H9 (cell line): Measurements from ENCODE around the gene ANK2. TPM values are rescaled to one million over a fixed set of nuclear protein-coding genes. Genes with fewer than 3 reads are reported as not detected.

Experiments
- DNase-seq: peaks from one replicate; pipeline ENCODE4 v3.0.0-alpha.2; 2017
- H2AFZ ChIP-seq: one replicate; pipeline ENCODE4 v1.6.1; 2013; ENCODE audit warnings: mild to moderate bottlenecking, low read length, control low read depth, moderate library complexity
- H2AK5ac ChIP-seq: 2 replicates; pipeline ENCODE4 v1.6.1; 2013; ENCODE audit warnings: low read length, control low read depth, mixed read lengths; ENCODE audit not compliant: insufficient read length
- H2BK120ac ChIP-seq: one replicate; pipeline ENCODE4 v1.6.1; 2013; ENCODE audit warnings: low read depth, mild to moderate bottlenecking, low read length, control low read depth, inconsistent platforms; ENCODE audit not compliant: poor library complexity, severe bottlenecking
- H2BK12ac ChIP-seq: 2 replicates; pipeline ENCODE4 v1.6.1; 2013; ENCODE audit warnings: low read length, control low read depth, mixed read lengths, low read depth; ENCODE audit not compliant: insufficient read length
- H2BK15ac ChIP-seq: 2 replicates; pipeline ENCODE4 v1.6.1; 2013; ENCODE audit warnings: low read depth, low read length, control low read depth
- H2BK20ac ChIP-seq: one replicate; pipeline ENCODE4 v1.6.1; 2013; ENCODE audit warnings: low read depth, mild to moderate bottlenecking, low read length, control low read depth, inconsistent platforms; ENCODE audit not compliant: poor library complexity, severe bottlenecking
- H2BK5ac ChIP-seq: 2 replicates; pipeline ENCODE4 v1.6.1; 2013; ENCODE audit warnings: low read length, control low read depth, mixed read lengths; ENCODE audit not compliant: insufficient read length
- H3K14ac ChIP-seq: 2 replicates; pipeline ENCODE4 v1.6.1; 2013; ENCODE audit warnings: low read length, control low read depth; ENCODE audit not compliant: insufficient read depth
- H3K18ac ChIP-seq: 2 replicates; pipeline ENCODE4 v1.6.1; 2013; ENCODE audit warnings: low read depth, mild to moderate bottlenecking, mixed read lengths, low read length, control low read depth; ENCODE audit not compliant: insufficient read length
- H3K23ac ChIP-seq: 2 replicates; pipeline ENCODE4 v1.6.1; 2013; ENCODE audit warnings: low read length, control low read depth, mixed read lengths, low read depth; ENCODE audit not compliant: insufficient read length
- H3K23me2 ChIP-seq: 2 replicates; pipeline ENCODE4 v1.6.1; 2013; ENCODE audit warnings: low read depth, mild to moderate bottlenecking, mixed read lengths, low read length, control low read depth; ENCODE audit not compliant: insufficient read length, poor library complexity, severe bottlenecking
- H3K27ac ChIP-seq: 2 replicates; pipeline ENCODE4 v1.5.1; 2013; ENCODE audit warnings: low read length, control low read depth, mixed read lengths, low read depth; ENCODE audit not compliant: insufficient read length
- H3K27me3 ChIP-seq: 2 replicates; pipeline ENCODE4 v1.6.1; 2013; ENCODE audit warnings: low read length, control low read depth, inconsistent platforms; ENCODE audit not compliant: insufficient read depth
- H3K4ac ChIP-seq: 2 replicates; pipeline ENCODE4 v1.6.1; 2013; ENCODE audit warnings: low read depth, mild to moderate bottlenecking, control low read depth, inconsistent platforms, low read length, moderate library complexity
- H3K4me1 ChIP-seq: 2 replicates; pipeline ENCODE4 v1.6.1; 2013; ENCODE audit warnings: low read length, control low read depth, inconsistent platforms; ENCODE audit not compliant: insufficient read depth
- H3K4me2 ChIP-seq: 2 replicates; pipeline ENCODE4 v1.6.1; 2013; ENCODE audit warnings: low read length, control low read depth, mixed read lengths; ENCODE audit not compliant: insufficient read length, insufficient read depth
- H3K56ac ChIP-seq: 2 replicates; pipeline ENCODE4 v1.6.1; 2013; ENCODE audit warnings: low read depth, mild to moderate bottlenecking, mixed read lengths, low read length, control low read depth; ENCODE audit not compliant: insufficient read length
- H3K79me1 ChIP-seq: 2 replicates; pipeline ENCODE4 v1.6.1; 2013; ENCODE audit warnings: low read depth, mild to moderate bottlenecking, moderate library complexity, low read length, control low read depth, inconsistent platforms; ENCODE audit not compliant: insufficient read depth, poor library complexity, severe bottlenecking
- H3K79me2 ChIP-seq: 2 replicates; pipeline ENCODE4 v1.6.1; 2013; ENCODE audit warnings: low read length, control low read depth, inconsistent platforms; ENCODE audit not compliant: insufficient read depth
- H3K9ac ChIP-seq: 2 replicates; pipeline ENCODE4 v1.6.1; 2013; ENCODE audit warnings: low read length, control low read depth, mixed read lengths; ENCODE audit not compliant: insufficient read length; ENCODE audit errors: extremely low read depth
- H3K9me3 ChIP-seq: one replicate; pipeline ENCODE4 v1.6.1; 2013; ENCODE audit warnings: low read depth, low read length, inconsistent platforms; ENCODE audit not compliant: control insufficient read depth
- H3T11ph ChIP-seq: one replicate; pipeline ENCODE4 v1.6.1; 2013; ENCODE audit warnings: mild to moderate bottlenecking, low read length, control low read depth, inconsistent platforms
- H4K20me1 ChIP-seq: one replicate; pipeline ENCODE4 v1.6.1; 2013; ENCODE audit not compliant: control insufficient read depth, insufficient read length, insufficient read depth
- H4K5ac ChIP-seq: 2 replicates; pipeline ENCODE4 v1.6.1; 2013; ENCODE audit warnings: low read depth, mild to moderate bottlenecking, mixed read lengths, low read length, control low read depth; ENCODE audit not compliant: insufficient read length
- H4K8ac ChIP-seq: replicated peaks from 2 replicates; pipeline ENCODE4 v1.6.1; 2013; ENCODE audit warnings: low read length, control low read depth, mixed read lengths, low read depth; ENCODE audit not compliant: insufficient read length
- H4K91ac ChIP-seq: 2 replicates; pipeline ENCODE4 v1.6.1; 2013; ENCODE audit warnings: low read depth, mild to moderate bottlenecking, moderate library complexity, mixed read lengths, low read length, control low read depth; ENCODE audit not compliant: insufficient read length
- H3K27ac Mint-ChIP-seq, 3 experiments: 2 replicates in 2 of 3; 3 replicates in 1 of 3; pipeline ENCODE4 v1.8.0; 2020 to 2021; ENCODE audit warnings: mixed read lengths in 3 of 3, mild to moderate bottlenecking in 1 of 3, moderate library complexity in 1 of 3
- H3K27me3 Mint-ChIP-seq: 2 replicates; pipeline ENCODE4 v1.8.0; 2021; ENCODE audit warnings: low read depth, mild to moderate bottlenecking, moderate library complexity, mixed read lengths
- H3K36me3 Mint-ChIP-seq, 3 experiments: 2 replicates in 2 of 3; 3 replicates in 1 of 3; pipeline ENCODE4 v1.8.0; 2020 to 2021; ENCODE audit warnings: low read depth in 3 of 3, mixed read lengths in 3 of 3; ENCODE audit not compliant: insufficient read depth in 1 of 3
- H3K4me1 Mint-ChIP-seq, 2 experiments: 2 replicates each; pipeline ENCODE4 v1.8.0; 2020; ENCODE audit warnings: mixed read lengths in 2 of 2
- H3K4me3 Mint-ChIP-seq, 2 experiments: 2 replicates in 1 of 2; 3 replicates in 1 of 2; pipeline ENCODE4 v1.8.0; 2020 to 2021; ENCODE audit warnings: mild to moderate bottlenecking in 2 of 2, mixed read lengths in 2 of 2, moderate library complexity in 1 of 2
- H3K9me3 Mint-ChIP-seq, 2 experiments: 2 replicates in 1 of 2; 3 replicates in 1 of 2; pipeline ENCODE4 v1.8.0; 2020; ENCODE audit warnings: mild to moderate bottlenecking in 2 of 2, mixed read lengths in 2 of 2, moderate library complexity in 1 of 2
- WGBS: extraction: QIAGEN DNeasy Blood & Tissue Kit; methylation state at CpG from one replicate; pipeline ENCODE4 v1.1.7; 2013; ENCODE audit warnings: missing lambda C conversion rate, low lambda C conversion rate, mixed read lengths; ENCODE audit not compliant: insufficient read length; ENCODE audit errors: extremely low coverage; 5-methylcytosine and 5-hydroxymethylcytosine counted together
- total RNA-seq: library from RNA; stranded (reverse); gene quantifications from 2 replicates; pipeline ENCODE4 v1.2.1, GENCODE V29; 2021
- TF ChIP-seq, protein P1 (sequence below): fragments of 200-600 bp; sonication (generic); conservative IDR thresholded peaks from 3 replicates; pipeline ENCODE4 v1.8.0; 2021; ENCODE audit warnings: antibody characterized with exemption, mild to moderate bottlenecking

The ANK2 gene
- total RNA-seq, 1 experiment from 2014 or later = 36.8 TPM

- WGBS = no CpG with 5 or more reads among the region's 1 CpG
- no peak overlapping the region for H2BK12ac ChIP-seq
- no peak overlapping the region for H2BK120ac ChIP-seq
- H3K56ac ChIP-seq = no peak overlapping the region
- H2BK15ac ChIP-seq = no peak overlapping the region
- no peak overlapping the region for H3K23ac ChIP-seq
- Mint-ChIP-seq H3K4me3 (no peak overlapping the region), H3K27ac (no peak overlapping the region), H3K27me3 (no peaks in the 10 kb centered on the region), H3K9me3 (no peaks in the 10 kb centered on the region; a peak in 1 of 5 replicates), H3K36me3 (peaks cover 4 to 7% (median 4%) of the 10 kb centered on the region in 3 experiments; a peak in 5 of 7 replicates), H3K4me1 (peaks cover 13 to 17% of the 10 kb centered on the region in 2 experiments)
- H3K79me1 ChIP-seq = no peaks in the 10 kb centered on the region
- H4K91ac ChIP-seq = no peak overlapping the region
- no peak overlapping the region for H3K18ac ChIP-seq
- H3K4me2 ChIP-seq = no peak overlapping the region
- no peaks in the 10 kb centered on the region for H3K9me3 ChIP-seq
- H2BK20ac ChIP-seq = no peak overlapping the region
- H3K4ac ChIP-seq = no peak overlapping the region
- no peak overlapping the region for H3T11ph ChIP-seq
- no peak overlapping the region for H2AK5ac ChIP-seq
- no peak overlapping the region for H4K8ac ChIP-seq
- H3K27ac ChIP-seq = no peak overlapping the region
- H3K23me2 ChIP-seq = no peaks in the 10 kb centered on the region
- no peaks in the 10 kb centered on the region for H3K79me2 ChIP-seq
- no peak overlapping the region for H3K14ac ChIP-seq
- no peak overlapping the region for H4K5ac ChIP-seq
- DNase-seq = no peak
- H2BK5ac ChIP-seq = no peak overlapping the region
- H3K9ac ChIP-seq = no peak overlapping the region
- H4K20me1 ChIP-seq = no peaks in the 10 kb centered on the region
- H3K4me1 ChIP-seq = no peaks in the 10 kb centered on the region
- H3K27me3 ChIP-seq = no peaks in the 10 kb centered on the region
- TF ChIP-seq, protein P1, sequence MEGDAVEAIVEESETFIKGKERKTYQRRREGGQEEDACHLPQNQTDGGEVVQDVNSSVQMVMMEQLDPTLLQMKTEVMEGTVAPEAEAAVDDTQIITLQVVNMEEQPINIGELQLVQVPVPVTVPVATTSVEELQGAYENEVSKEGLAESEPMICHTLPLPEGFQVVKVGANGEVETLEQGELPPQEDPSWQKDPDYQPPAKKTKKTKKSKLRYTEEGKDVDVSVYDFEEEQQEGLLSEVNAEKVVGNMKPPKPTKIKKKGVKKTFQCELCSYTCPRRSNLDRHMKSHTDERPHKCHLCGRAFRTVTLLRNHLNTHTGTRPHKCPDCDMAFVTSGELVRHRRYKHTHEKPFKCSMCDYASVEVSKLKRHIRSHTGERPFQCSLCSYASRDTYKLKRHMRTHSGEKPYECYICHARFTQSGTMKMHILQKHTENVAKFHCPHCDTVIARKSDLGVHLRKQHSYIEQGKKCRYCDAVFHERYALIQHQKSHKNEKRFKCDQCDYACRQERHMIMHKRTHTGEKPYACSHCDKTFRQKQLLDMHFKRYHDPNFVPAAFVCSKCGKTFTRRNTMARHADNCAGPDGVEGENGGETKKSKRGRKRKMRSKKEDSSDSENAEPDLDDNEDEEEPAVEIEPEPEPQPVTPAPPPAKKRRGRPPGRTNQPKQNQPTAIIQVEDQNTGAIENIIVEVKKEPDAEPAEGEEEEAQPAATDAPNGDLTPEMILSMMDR = no peak
- no peak overlapping the region for H2AFZ ChIP-seq
Observed at GRCh38 chr4:113040793-113041192, 8.7 kb upstream of the ANK2 start.
